Vagina (tissue), 2 donors: ENCODE data around the gene FBP1. TPM values are rescaled to one million over a fixed set of nuclear protein-coding genes. Genes with fewer than 3 reads are reported as not detected.

Source experiments
- DNase-seq, 2 donors: peaks; one replicate each; pipeline ENCODE4 v3.0.0-alpha.2; 2017; ENCODE audit errors: extremely low spot score in 2 of 2
- H3K27ac ChIP-seq: fragments of 200-600 bp; sonication (generic); one replicate; pipeline ENCODE4 v1.5.1; 2019
- H3K27me3 ChIP-seq: fragments of 200-600 bp; sonication (generic); one replicate; pipeline ENCODE4 v1.5.1; 2019
- H3K36me3 ChIP-seq, 2 donors: fragments of 200-600 bp; sonication (generic); one replicate each; pipeline ENCODE4 v1.5.1; 2017 to 2019
- H3K4me1 ChIP-seq: fragments of 200-600 bp; sonication (generic); one replicate; pipeline ENCODE4 v1.5.1; 2019
- H3K4me3 ChIP-seq, 2 donors: fragments of 200-600 bp; sonication (generic); 1 replicate in 1 of 2; 2 replicates in 1 of 2; pipeline ENCODE4 v1.5.1; 2016 to 2019
- H3K9me3 ChIP-seq: fragments of 200-600 bp; sonication (generic); one replicate; pipeline ENCODE4 v1.5.1; 2019
- CTCF ChIP-seq, 3 experiments: fragments of 450-650 bp in 2 of 3; fragments of 200-600 bp in 1 of 3; sonication (generic) in 1 of 3; IDR thresholded peaks; one replicate each; pipeline ENCODE4 v1.5.1; 2017 to 2019; ENCODE audit warnings: antibody characterized with exemption in 3 of 3, mild to moderate bottlenecking in 2 of 3, moderate library complexity in 2 of 3
- POLR2A ChIP-seq, 2 donors: fragments of 450-650 bp; IDR thresholded peaks; one replicate each; pipeline ENCODE4 v1.6.1; 2017; ENCODE audit warnings: antibody characterized with exemption in 2 of 2, mild to moderate bottlenecking in 2 of 2, moderate library complexity in 2 of 2
- POLR2AphosphoS5 ChIP-seq, 2 donors: sonication (generic); formaldehyde crosslinking; IDR thresholded peaks; one replicate each; pipeline ENCODE4 v1.9.0; 2017; ENCODE audit warnings: antibody characterized with exemption in 2 of 2, mild to moderate bottlenecking in 2 of 2, low read depth in 1 of 2; ENCODE audit not compliant: insufficient read depth in 1 of 2
- intact Hi-C: fragments of 100-400 bp; cut with DNase I; formaldehyde crosslinking; loops from one replicate; pipeline ENCODE4 v1.15.1; 2023
- total RNA-seq: library from RNA; depleted of rRNA; stranded (reverse); fragments of >200 nt; gene quantifications from one replicate; pipeline ENCODE4 v1.2.3, GENCODE V29; 2016

The FBP1 gene
- total RNA-seq, 1 donor from 2014 or later, result 1.7 TPM

GRCh38 chr9:94675008-94675881 lies 35.9 kb upstream of the FBP1 start:
- no peaks in the 10 kb centered on the region for H3K27me3 ChIP-seq
- no peak for DNase-seq
- H3K4me1 ChIP-seq, result peaks cover 34% of the 10 kb centered on the region
- TF ChIP-seq POLR2A (IDR thresholded peaks at IDR 0.05), result no peak
- peak in 1 of 2 donors; percentile 82 for TF ChIP-seq POLR2AphosphoS5 (IDR thresholded peaks at IDR 0.05; ENCODE audit: insufficient read depth in 1 of 2, low read depth in 1 of 2)
- no peak for TF ChIP-seq CTCF (IDR thresholded peaks at IDR 0.05)
- intact Hi-C loops, result no loop called here
- no peak overlapping the region for H3K4me3 ChIP-seq
- peak overlapping the region; percentile 30 for H3K27ac ChIP-seq
- H3K36me3 ChIP-seq, result no peaks in the 10 kb centered on the region
- H3K9me3 ChIP-seq, result no peaks in the 10 kb centered on the region

- TF ChIP-seq POLR2AphosphoS5 (IDR thresholded peaks at IDR 0.05; ENCODE audit: insufficient read depth in 1 of 2, low read depth in 1 of 2) (no peak), CTCF (IDR thresholded peaks at IDR 0.05) (no peak), POLR2A (IDR thresholded peaks at IDR 0.05) (no peak)
- intact Hi-C loops, result no loop called here
- H3K4me1 ChIP-seq, result peaks cover 31% of the 10 kb centered on the region
- no peak for DNase-seq
- H3K36me3 ChIP-seq, result no peaks in the 10 kb centered on the region
- H3K27me3 ChIP-seq, result no peaks in the 10 kb centered on the region
- H3K27ac ChIP-seq, result no peak overlapping the region
- H3K9me3 ChIP-seq, result no peaks in the 10 kb centered on the region
- no peak overlapping the region for H3K4me3 ChIP-seq
Measured at GRCh38 chr9:94672811-94673487, 33.6 kb upstream of the FBP1 start.

GRCh38 chr9:94668928-94669729 lies 29.8 kb upstream of the FBP1 start:
- no peaks in the 10 kb centered on the region for H3K9me3 ChIP-seq
- H3K4me1 ChIP-seq, result peaks cover 6% of the 10 kb centered on the region
- no peaks in the 10 kb centered on the region for H3K36me3 ChIP-seq
- no peak overlapping the region for H3K27ac ChIP-seq
- no peak for DNase-seq
- H3K27me3 ChIP-seq, result no peaks in the 10 kb centered on the region
- TF ChIP-seq CTCF (IDR thresholded peaks at IDR 0.05) (peak; percentile 21 to 68 (median 68)), POLR2A (IDR thresholded peaks at IDR 0.05) (no peak)
- peak overlapping the region in 1 of 2 donors; percentile 4 for H3K4me3 ChIP-seq
- intact Hi-C loops, result no loop called here

- Histone ChIP-seq H3K4me3 (no peak overlapping the region), H3K36me3 (no peaks in the 10 kb centered on the region), H3K27ac (no peak overlapping the region), H3K9me3 (no peaks in the 10 kb centered on the region), H3K27me3 (no peaks in the 10 kb centered on the region), H3K4me1 (peaks cover 5% of the 10 kb centered on the region)
- TF ChIP-seq CTCF (IDR thresholded peaks at IDR 0.05) (no peak), POLR2AphosphoS5 (IDR thresholded peaks at IDR 0.05; ENCODE audit: insufficient read depth in 1 of 2, low read depth in 1 of 2) (no peak), POLR2A (IDR thresholded peaks at IDR 0.05) (no peak)
- intact Hi-C loops, result no loop called here
- no peak for DNase-seq
Measured at GRCh38 chr9:94668418-94668927, 29.2 kb upstream of the FBP1 start.
